ENCODE data around the gene GALNT2.

The GALNT2 gene

DNA sequence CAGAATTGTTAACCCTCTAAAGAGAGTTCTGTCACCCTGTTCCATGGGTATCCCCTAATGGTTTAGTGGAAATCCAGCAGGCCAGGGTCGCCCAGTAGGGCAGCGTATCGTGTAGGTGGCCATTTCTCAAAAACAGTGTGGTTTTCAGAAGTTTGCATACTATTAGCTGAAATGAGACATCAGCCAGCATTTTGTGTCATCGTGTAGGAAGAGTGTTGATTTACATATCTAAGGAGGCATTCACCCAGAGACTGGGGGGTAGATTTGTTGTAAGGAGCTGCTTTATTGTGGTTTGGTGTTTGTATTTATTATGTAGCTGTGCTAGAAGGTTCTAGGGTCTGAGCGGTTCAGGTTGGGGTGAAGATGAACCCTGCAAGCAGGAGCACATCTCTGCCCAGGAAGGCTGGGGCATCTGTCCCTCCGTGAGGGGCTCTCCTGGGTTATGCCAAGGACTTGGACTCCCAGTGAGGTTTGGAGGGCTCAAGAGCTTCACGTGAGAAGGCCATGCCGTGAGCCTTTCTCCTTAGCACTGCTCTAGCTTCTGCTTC lies 184.7 kb downstream of the GALNT2 start:
- no peak overlapping the region for H3K4me3 ChIP-seq
- TF ChIP-seq, protein P1, sequence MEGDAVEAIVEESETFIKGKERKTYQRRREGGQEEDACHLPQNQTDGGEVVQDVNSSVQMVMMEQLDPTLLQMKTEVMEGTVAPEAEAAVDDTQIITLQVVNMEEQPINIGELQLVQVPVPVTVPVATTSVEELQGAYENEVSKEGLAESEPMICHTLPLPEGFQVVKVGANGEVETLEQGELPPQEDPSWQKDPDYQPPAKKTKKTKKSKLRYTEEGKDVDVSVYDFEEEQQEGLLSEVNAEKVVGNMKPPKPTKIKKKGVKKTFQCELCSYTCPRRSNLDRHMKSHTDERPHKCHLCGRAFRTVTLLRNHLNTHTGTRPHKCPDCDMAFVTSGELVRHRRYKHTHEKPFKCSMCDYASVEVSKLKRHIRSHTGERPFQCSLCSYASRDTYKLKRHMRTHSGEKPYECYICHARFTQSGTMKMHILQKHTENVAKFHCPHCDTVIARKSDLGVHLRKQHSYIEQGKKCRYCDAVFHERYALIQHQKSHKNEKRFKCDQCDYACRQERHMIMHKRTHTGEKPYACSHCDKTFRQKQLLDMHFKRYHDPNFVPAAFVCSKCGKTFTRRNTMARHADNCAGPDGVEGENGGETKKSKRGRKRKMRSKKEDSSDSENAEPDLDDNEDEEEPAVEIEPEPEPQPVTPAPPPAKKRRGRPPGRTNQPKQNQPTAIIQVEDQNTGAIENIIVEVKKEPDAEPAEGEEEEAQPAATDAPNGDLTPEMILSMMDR (IDR thresholded peaks at IDR 0.05): no peak
- no peak for DNase-seq (ENCODE audit: low spot score)
- peak overlapping the region; percentile 70 to 87 for H3K27ac ChIP-seq

DNA sequence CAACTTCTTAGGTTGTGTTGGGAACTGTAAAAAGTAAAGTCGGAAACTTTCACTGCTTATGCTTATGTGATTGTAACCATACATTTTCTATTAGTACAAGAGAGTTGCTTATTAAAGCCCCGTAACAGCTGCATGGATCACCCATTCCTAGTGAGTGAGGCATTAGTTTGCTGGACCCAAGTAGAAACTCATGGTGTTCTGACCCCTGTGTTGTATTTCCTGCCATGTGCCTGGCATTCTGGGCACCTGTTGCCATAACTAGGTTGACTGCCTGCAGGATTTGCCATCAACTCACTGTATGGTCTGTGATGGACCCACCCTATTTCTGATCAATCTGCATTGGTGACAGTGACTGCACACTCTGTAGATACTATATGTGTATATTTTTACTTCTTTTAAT lies 186.1 kb downstream of the GALNT2 start:
- no peak overlapping the region for H3K27ac ChIP-seq
- DNase-seq (ENCODE audit: low spot score): no peak
- TF ChIP-seq, protein P1 (IDR thresholded peaks at IDR 0.05): no peak
- H3K4me3 ChIP-seq: no peak overlapping the region

- Histone ChIP-seq H3K4me3 (no peak overlapping the region), H3K27ac (no peak overlapping the region)
- no peak for DNase-seq (ENCODE audit: low spot score)
- TF ChIP-seq, protein P1 (IDR thresholded peaks at IDR 0.05): no peak
Measured at GRCh38 chr1:230254265-230254664, 187.2 kb downstream of the GALNT2 start.

GRCh38 chr1:230255116-230255515 lies 188.1 kb downstream of the GALNT2 start:
- TF ChIP-seq, protein P1 (IDR thresholded peaks at IDR 0.05): no peak
- DNase-seq (ENCODE audit: low spot score): no peak
- H3K4me3 ChIP-seq: no peak overlapping the region
- H3K27ac ChIP-seq: no peak overlapping the region

DNA sequence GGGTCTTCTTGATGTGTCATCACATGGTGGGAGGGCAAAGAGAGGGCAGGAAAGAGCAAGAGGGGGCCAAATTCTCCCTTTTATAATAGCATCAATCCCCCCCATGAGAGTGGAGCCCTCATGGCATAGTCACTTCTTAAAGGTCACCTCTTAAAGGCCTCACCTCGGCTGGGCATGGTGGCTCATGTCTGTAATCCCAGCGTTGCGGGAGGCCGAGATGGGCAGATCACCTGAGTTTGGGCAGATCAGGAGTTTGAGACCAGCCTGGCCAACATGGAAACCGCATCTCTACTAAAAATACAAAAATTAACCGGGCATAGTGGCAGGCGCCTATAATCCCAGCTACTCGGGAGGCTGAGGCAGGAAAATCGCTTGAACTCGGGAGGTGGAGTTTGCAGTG lies 189.0 kb downstream of the GALNT2 start:
- TF ChIP-seq, protein P1 (IDR thresholded peaks at IDR 0.05): no peak
- no peak overlapping the region for H3K27ac ChIP-seq
- no peak for DNase-seq (ENCODE audit: low spot score)
- H3K4me3 ChIP-seq: no peak overlapping the region

GRCh38 chr1:230256896-230257295 lies 189.9 kb downstream of the GALNT2 start:
- H3K27ac ChIP-seq: no peak overlapping the region
- no peak overlapping the region for H3K4me3 ChIP-seq
- DNase-seq (ENCODE audit: low spot score): no peak
- TF ChIP-seq, protein P1 (IDR thresholded peaks at IDR 0.05): no peak

GRCh38 chr1:230259621-230260020 lies 192.6 kb downstream of the GALNT2 start:
- H3K27ac ChIP-seq: no peak overlapping the region
- DNase-seq (ENCODE audit: low spot score): no peak
- TF ChIP-seq, protein P1 (IDR thresholded peaks at IDR 0.05): no peak
- no peak overlapping the region for H3K4me3 ChIP-seq
